ENCODE measurements around the gene GOLGA8O. TPM values are rescaled to one million over a fixed set of nuclear protein-coding genes. Genes with fewer than 3 reads are reported as not detected.
"Not testable (repeated sequence)": the region's sequence is repeated elsewhere in the genome, so short reads cannot be mapped to it uniquely, and the experiment has no call there.

Gene GOLGA8O
- total and polyA plus RNA-seq, 2 of the 8 experiments (the other 6 are each of a cell fraction or from before 2014, with no cell fraction given) = not detected

DNA sequence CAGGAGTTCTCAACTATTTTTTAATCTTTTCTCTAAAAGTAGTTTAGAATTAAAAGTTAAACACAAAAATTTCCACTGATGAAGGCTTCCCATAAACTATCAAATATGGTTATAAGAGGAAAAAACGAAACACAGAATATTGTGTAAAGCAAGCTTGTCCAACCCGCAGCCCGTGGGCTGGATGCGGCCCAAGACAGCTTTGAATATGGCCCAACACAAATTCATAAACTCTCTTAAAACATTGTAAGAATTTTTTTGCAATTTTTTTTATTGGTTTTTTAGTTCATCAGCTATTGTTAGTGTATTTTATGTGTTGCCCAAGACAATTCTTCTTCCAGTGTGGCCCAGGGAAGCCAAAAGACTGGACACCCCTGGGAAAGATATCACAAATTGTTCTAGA is 28.9 kb downstream of the GOLGA8O start:
- H3K4ac ChIP-seq (replicated peaks; ENCODE audit: insufficient read length, low read depth, low read length); H4K5ac ChIP-seq (ENCODE audit: insufficient read length, low read depth, low read length); H3K4me3 ChIP-seq (ENCODE audit: extremely low read depth in 1 of 4, insufficient read depth in 2 of 4, low read depth in 3 of 4, low read length in 4 of 4); H3K23me2 ChIP-seq (ENCODE audit: low read depth, low read length); H3K4me2 ChIP-seq (ENCODE audit: insufficient read depth in 1 of 2, low read depth in 2 of 2, low read length in 2 of 2); H3K56ac ChIP-seq (replicated peaks; ENCODE audit: insufficient read length, low read depth, low read length); H3K18ac ChIP-seq (ENCODE audit: extremely low read depth, low read length); H3K27me3 ChIP-seq (replicated peaks in 1 of 4; ENCODE audit: control insufficient read depth in 3 of 4, extremely low read depth in 1 of 4, insufficient read depth in 3 of 4, low read length in 3 of 4); H3K14ac ChIP-seq (ENCODE audit: insufficient read length); H3K36me3 ChIP-seq (ENCODE audit: control insufficient read depth in 2 of 4, insufficient read depth in 4 of 4, low read length in 3 of 4); H3K79me2 ChIP-seq (ENCODE audit: control insufficient read depth in 1 of 2, insufficient read depth in 2 of 2, low read length in 2 of 2); DNase-seq (ENCODE audit: low read depth in 1 of 2, low spot score in 2 of 2); H3K9ac ChIP-seq (replicated peaks in 1 of 4; ENCODE audit: extremely low read depth in 1 of 4, low read depth in 3 of 4, low read length in 3 of 4); H3K9me3 ChIP-seq (ENCODE audit: insufficient read depth in 2 of 2, low read depth in 1 of 2, low read length in 1 of 2); H2BK12ac ChIP-seq (ENCODE audit: low read depth, low read length); H2BK5ac ChIP-seq (ENCODE audit: low read depth, low read length); H2AK5ac ChIP-seq (ENCODE audit: low read depth, low read length); H2BK120ac ChIP-seq (replicated peaks; ENCODE audit: low read depth, low read length); H3K4me1 ChIP-seq (replicated peaks in 1 of 4; ENCODE audit: control insufficient read depth in 3 of 4, insufficient read depth in 4 of 4, low read length in 3 of 4); CTCF ChIA-PET (ENCODE audit: partially characterized antibody); FAIRE-seq; H3K79me1 ChIP-seq (ENCODE audit: low read depth, low read length); H2BK20ac ChIP-seq (ENCODE audit: low read length); H4K20me1 ChIP-seq (replicated peaks in 1 of 2; ENCODE audit: control insufficient read depth in 1 of 2, insufficient read depth in 2 of 2, low read length in 2 of 2); H2BK15ac ChIP-seq (ENCODE audit: low read length); H4K8ac ChIP-seq (ENCODE audit: extremely low read depth, insufficient read depth, low read length); H3K23ac ChIP-seq (ENCODE audit: insufficient read length); H3K27ac ChIP-seq (ENCODE audit: low read depth, low read length); H4K91ac ChIP-seq (replicated peaks; ENCODE audit: insufficient read length, low read length); H2AFZ ChIP-seq (ENCODE audit: low read length); POLR2A ChIA-PET (ENCODE audit: partially characterized antibody): not testable (repeated sequence)
- WGBS, 2 experiments (ENCODE audit: extremely low coverage in 1 of 2, insufficient coverage in 1 of 2, insufficient read length in 1 of 2, insufficient replicate concordance in 2 of 2, low coverage in 1 of 2, low lambda C conversion rate in 2 of 2, missing lambda C conversion rate in 1 of 2) = 93% methylated on average over 4 of the region's 4 CpGs; no CpG with 5 or more reads in 1 of the 2 experiments

DNA sequence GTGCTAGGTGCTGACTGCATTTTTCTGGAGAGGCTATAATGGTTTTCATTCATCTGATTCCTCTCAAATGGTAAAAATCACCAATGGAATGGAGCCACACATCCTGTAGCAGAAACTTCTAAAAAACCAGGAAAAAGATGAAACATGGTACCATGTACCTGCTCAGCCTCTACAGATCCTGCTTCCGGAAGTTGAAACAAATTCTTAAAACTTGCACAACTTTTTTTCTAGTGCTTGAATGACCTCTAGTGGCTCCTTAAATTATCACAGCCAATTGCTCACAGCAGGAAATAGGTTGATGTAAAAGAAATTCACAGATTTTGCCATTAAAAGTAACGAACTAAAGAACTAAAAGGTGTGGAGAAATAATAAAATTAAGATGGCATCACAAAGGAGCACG is 47.5 kb downstream of the GOLGA8O start:
- H3K36me3 ChIP-seq (ENCODE audit: control insufficient read depth in 2 of 4, insufficient read depth in 4 of 4, low read length in 3 of 4); H4K20me1 ChIP-seq (replicated peaks in 1 of 2; ENCODE audit: control insufficient read depth in 1 of 2, insufficient read depth in 2 of 2, low read length in 2 of 2); H3K27me3 ChIP-seq (replicated peaks in 1 of 4; ENCODE audit: control insufficient read depth in 3 of 4, extremely low read depth in 1 of 4, insufficient read depth in 3 of 4, low read length in 3 of 4); H3K9ac ChIP-seq (replicated peaks in 1 of 4; ENCODE audit: extremely low read depth in 1 of 4, low read depth in 3 of 4, low read length in 3 of 4); H2AFZ ChIP-seq (ENCODE audit: low read length); H2BK20ac ChIP-seq (ENCODE audit: low read length); H3K27ac ChIP-seq (ENCODE audit: low read depth, low read length); H3K23ac ChIP-seq (ENCODE audit: insufficient read length); H2BK12ac ChIP-seq (ENCODE audit: low read depth, low read length); H4K91ac ChIP-seq (replicated peaks; ENCODE audit: insufficient read length, low read length); H2AK5ac ChIP-seq (ENCODE audit: low read depth, low read length); H3K79me2 ChIP-seq (ENCODE audit: control insufficient read depth in 1 of 2, insufficient read depth in 2 of 2, low read length in 2 of 2); H3K18ac ChIP-seq (ENCODE audit: extremely low read depth, low read length); POLR2A ChIA-PET (ENCODE audit: partially characterized antibody); H3K4me1 ChIP-seq (replicated peaks in 1 of 4; ENCODE audit: control insufficient read depth in 3 of 4, insufficient read depth in 4 of 4, low read length in 3 of 4); H3K4me2 ChIP-seq (ENCODE audit: insufficient read depth in 1 of 2, low read depth in 2 of 2, low read length in 2 of 2); DNase-seq (ENCODE audit: low read depth in 1 of 2, low spot score in 2 of 2); H3K9me3 ChIP-seq (ENCODE audit: insufficient read depth in 2 of 2, low read depth in 1 of 2, low read length in 1 of 2); CTCF ChIA-PET (ENCODE audit: partially characterized antibody); FAIRE-seq; H4K8ac ChIP-seq (ENCODE audit: extremely low read depth, insufficient read depth, low read length); H4K5ac ChIP-seq (ENCODE audit: insufficient read length, low read depth, low read length); H2BK15ac ChIP-seq (ENCODE audit: low read length); H2BK120ac ChIP-seq (replicated peaks; ENCODE audit: low read depth, low read length); H3K79me1 ChIP-seq (ENCODE audit: low read depth, low read length); H3K4me3 ChIP-seq (ENCODE audit: extremely low read depth in 1 of 4, insufficient read depth in 2 of 4, low read depth in 3 of 4, low read length in 4 of 4); H2BK5ac ChIP-seq (ENCODE audit: low read depth, low read length); H3K4ac ChIP-seq (replicated peaks; ENCODE audit: insufficient read length, low read depth, low read length); H3K56ac ChIP-seq (replicated peaks; ENCODE audit: insufficient read length, low read depth, low read length); H3K14ac ChIP-seq (ENCODE audit: insufficient read length); H3K23me2 ChIP-seq (ENCODE audit: low read depth, low read length): not testable (repeated sequence)
- WGBS, 2 experiments (ENCODE audit: extremely low coverage in 1 of 2, insufficient coverage in 1 of 2, insufficient read length in 1 of 2, insufficient replicate concordance in 2 of 2, low coverage in 1 of 2, low lambda C conversion rate in 2 of 2, missing lambda C conversion rate in 1 of 2) = 23% methylated on average over 2 of the region's 3 CpGs; no CpG with 5 or more reads in 1 of the 2 experiments

All from H1 (cell line).